Astrocyte (in vitro differentiated cells and primary cell): ENCODE measurements around the gene CD58. TPM values are rescaled to one million over a fixed set of nuclear protein-coding genes. Genes with fewer than 3 reads are reported as not detected.
"Not testable (repeated sequence)": the region's sequence is repeated elsewhere in the genome, so short reads cannot be mapped to it uniquely, and the experiment has no call there.

Experiments
- DNase-seq: peaks from one replicate; pipeline ENCODE4 v3.0.0-alpha.2; 2010; ENCODE audit warnings: low read depth
- FAIRE-seq: peaks from 2 replicates; lab custom pipeline; 2011; peaks lifted over from hg19 to GRCh38; lab: Jason Lieb, UNC
- H2AFZ ChIP-seq: 2 replicates; pipeline ENCODE4 v1.6.0; 2012; ENCODE audit warnings: low read depth, low read length, inconsistent platforms
- H3K27ac ChIP-seq: 2 replicates; pipeline ENCODE4 v1.5.1; 2011; ENCODE audit warnings: low read depth, low read length, inconsistent platforms
- H3K27me3 ChIP-seq: 2 replicates; pipeline ENCODE4 v1.6.0; 2011; ENCODE audit warnings: low read length, inconsistent platforms; ENCODE audit not compliant: insufficient read depth
- H3K36me3 ChIP-seq: 2 replicates; pipeline ENCODE4 v1.5.1; 2011; ENCODE audit warnings: low read length, inconsistent platforms; ENCODE audit not compliant: insufficient read depth
- H3K4me1 ChIP-seq: 2 replicates; pipeline ENCODE4 v1.5.1; 2011; ENCODE audit warnings: low read length, inconsistent platforms; ENCODE audit not compliant: insufficient read depth
- H3K4me2 ChIP-seq: 2 replicates; pipeline ENCODE4 v1.6.0; 2012; ENCODE audit warnings: low read length, inconsistent platforms
- H3K4me3 ChIP-seq: 2 replicates; pipeline ENCODE4 v1.5.1; 2011; ENCODE audit warnings: low read depth, mild to moderate bottlenecking, low read length, inconsistent platforms; ENCODE audit not compliant: insufficient read depth
- H3K79me2 ChIP-seq: 2 replicates; pipeline ENCODE4 v1.6.0; 2012; ENCODE audit warnings: mild to moderate bottlenecking, low read length, inconsistent platforms; ENCODE audit not compliant: insufficient read depth
- H3K9ac ChIP-seq: 2 replicates; pipeline ENCODE4 v1.6.0; 2012; ENCODE audit warnings: mild to moderate bottlenecking, low read length, inconsistent platforms
- H3K9me3 ChIP-seq: 2 replicates; pipeline ENCODE4 v1.5.1; 2012; ENCODE audit warnings: low read depth, mild to moderate bottlenecking, low read length, inconsistent platforms; ENCODE audit not compliant: insufficient read depth
- H4K20me1 ChIP-seq: 2 replicates; pipeline ENCODE4 v1.6.0; 2012; ENCODE audit warnings: low read length, inconsistent platforms; ENCODE audit not compliant: insufficient read depth
- H3K27ac Mint-ChIP-seq: one replicate; pipeline ENCODE4 v1.8.0; 2021; ENCODE audit warnings: mild to moderate bottlenecking, mixed read lengths; ENCODE audit not compliant: unreplicated experiment
- H3K27me3 Mint-ChIP-seq: one replicate; pipeline ENCODE4 v1.8.0; 2021; ENCODE audit warnings: low read depth, mixed read lengths; ENCODE audit not compliant: unreplicated experiment
- H3K36me3 Mint-ChIP-seq: one replicate; pipeline ENCODE4 v1.8.0; 2021; ENCODE audit warnings: low read depth, mixed read lengths; ENCODE audit not compliant: unreplicated experiment
- H3K4me1 Mint-ChIP-seq: one replicate; pipeline ENCODE4 v1.8.0; 2021; ENCODE audit warnings: low read depth, mixed read lengths; ENCODE audit not compliant: unreplicated experiment
- H3K4me3 Mint-ChIP-seq: one replicate; pipeline ENCODE4 v1.8.0; 2021; ENCODE audit warnings: mild to moderate bottlenecking, moderate library complexity, mixed read lengths; ENCODE audit not compliant: unreplicated experiment
- H3K9me3 Mint-ChIP-seq: one replicate; pipeline ENCODE4 v1.8.0; 2021; ENCODE audit warnings: mild to moderate bottlenecking, mixed read lengths; ENCODE audit not compliant: unreplicated experiment
- CTCF ChIP-seq: IDR thresholded peaks from 2 replicates; pipeline ENCODE4 v1.5.1; 2011; ENCODE audit warnings: low read depth, mild to moderate bottlenecking, inconsistent platforms, low read length, moderate library complexity; ENCODE audit not compliant: insufficient read depth
- EZH2 ChIP-seq: IDR thresholded peaks from 2 replicates; pipeline ENCODE4 v1.6.1; 2012; ENCODE audit warnings: mild to moderate bottlenecking, low read length, inconsistent platforms; ENCODE audit not compliant: insufficient read depth
- total RNA-seq: library from RNA; stranded (reverse); gene quantifications from 2 replicates; pipeline ENCODE4 v1.2.1, GENCODE V29; 2021

The CD58 gene
- total RNA-seq, 1 donor from 2014 or later: 13.0 TPM

DNA sequence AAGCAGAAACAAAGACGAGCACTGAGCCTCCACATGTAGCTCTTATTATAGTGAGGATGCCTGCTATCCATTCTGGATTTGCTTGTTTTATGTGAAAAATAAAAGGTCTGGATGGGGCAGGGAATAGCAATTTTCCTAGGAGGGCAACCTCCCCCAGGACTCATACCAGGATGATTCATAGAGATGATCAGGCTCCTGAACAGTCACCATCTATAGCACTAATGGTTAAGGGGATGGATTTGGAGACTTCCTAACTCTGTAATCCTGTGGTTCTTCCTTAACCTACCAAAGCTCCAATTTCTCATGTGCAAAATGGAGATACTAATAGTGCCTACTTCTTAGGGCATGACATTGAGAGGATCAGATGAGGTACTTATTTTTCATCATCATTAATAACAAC lies 34.5 kb upstream of the CD58 start:
- no peaks in the 10 kb centered on the region for H3K9me3 Mint-ChIP-seq
- H3K4me2 ChIP-seq: no peak overlapping the region
- peaks cover 2% of the 10 kb centered on the region for H3K27me3 Mint-ChIP-seq
- H3K27me3 ChIP-seq: no peaks in the 10 kb centered on the region
- no peaks in the 10 kb centered on the region for H3K79me2 ChIP-seq
- no peak overlapping the region for H3K9ac ChIP-seq
- H3K27ac ChIP-seq: no peak overlapping the region
- H3K4me1 ChIP-seq: no peaks in the 10 kb centered on the region
- H3K36me3 ChIP-seq: no peaks in the 10 kb centered on the region
- peaks cover 18% of the 10 kb centered on the region for H3K4me1 Mint-ChIP-seq
- no peaks in the 10 kb centered on the region for H4K20me1 ChIP-seq
- DNase-seq (no peak), FAIRE-seq (no peak)
- H3K9me3 ChIP-seq: no peaks in the 10 kb centered on the region
- H3K36me3 Mint-ChIP-seq: peaks cover 2% of the 10 kb centered on the region
- no peak overlapping the region for H3K27ac Mint-ChIP-seq
- no peak overlapping the region for H2AFZ ChIP-seq
- TF ChIP-seq EZH2 (no peak), CTCF (no peak)
- H3K4me3 ChIP-seq: no peak overlapping the region
- no peak overlapping the region for H3K4me3 Mint-ChIP-seq

DNA sequence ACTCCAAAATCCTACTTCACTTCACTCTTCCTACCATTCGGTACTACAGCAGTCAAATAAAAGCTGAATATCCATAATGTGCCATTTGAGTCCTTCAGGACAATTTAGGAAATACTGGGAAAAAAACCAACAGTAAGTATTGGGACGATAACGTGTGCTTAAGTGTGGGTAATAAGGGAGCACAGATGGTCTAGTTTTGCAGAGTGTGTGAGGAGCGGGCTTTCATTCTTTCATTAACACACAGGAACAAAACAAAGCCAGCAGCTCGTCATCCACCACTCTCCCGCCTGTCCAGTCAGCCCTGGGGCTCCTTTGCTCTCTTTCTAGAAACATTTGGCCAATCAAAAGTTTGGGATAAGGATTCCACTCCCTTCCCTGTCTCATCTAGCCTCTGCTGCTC lies 33.6 kb upstream of the CD58 start:
- not testable (repeated sequence) for H3K36me3 Mint-ChIP-seq, H3K27me3 ChIP-seq, H3K27me3 Mint-ChIP-seq, H3K27ac Mint-ChIP-seq, H3K4me3 Mint-ChIP-seq, DNase-seq, H3K27ac ChIP-seq, H3K36me3 ChIP-seq, H3K4me1 ChIP-seq, H3K9ac ChIP-seq, H3K79me2 ChIP-seq, FAIRE-seq, H3K4me3 ChIP-seq, H4K20me1 ChIP-seq, H2AFZ ChIP-seq, H3K4me2 ChIP-seq, H3K9me3 Mint-ChIP-seq, H3K9me3 ChIP-seq
- H3K4me1 Mint-ChIP-seq: peaks cover 14% of the 10 kb centered on the region

- not testable (repeated sequence) for H3K9me3 Mint-ChIP-seq, FAIRE-seq
Measured at GRCh38 chr1:116603646-116604045, 32.8 kb upstream of the CD58 start.

DNA sequence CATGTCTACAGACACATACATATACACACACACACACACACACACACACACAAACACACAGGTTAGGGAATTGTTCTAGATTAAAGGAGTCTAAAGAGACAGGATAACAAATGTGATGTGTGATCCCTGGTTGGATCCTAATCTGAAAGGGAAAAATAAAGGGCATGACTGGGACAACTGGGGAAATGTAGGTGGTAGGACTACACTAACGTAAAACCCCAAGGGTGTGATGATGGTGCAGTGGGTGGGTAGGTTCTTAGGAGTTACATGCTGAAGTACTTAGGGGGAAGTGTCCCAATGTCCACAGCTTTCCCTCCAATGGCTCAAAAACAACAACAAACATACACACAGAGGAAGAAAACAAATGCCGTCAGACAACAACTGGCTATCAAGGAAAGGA lies 28.5 kb upstream of the CD58 start:
- not testable (repeated sequence) for DNase-seq, FAIRE-seq

More at GRCh38 chr1:116603646-116604045, 32.8 kb upstream of the CD58 start:
- not testable (repeated sequence) for H3K4me2 ChIP-seq, H3K36me3 ChIP-seq, H4K20me1 ChIP-seq, H3K9ac ChIP-seq, H3K36me3 Mint-ChIP-seq, H3K27ac ChIP-seq, DNase-seq, H3K27me3 Mint-ChIP-seq, H2AFZ ChIP-seq, H3K4me3 Mint-ChIP-seq, H3K79me2 ChIP-seq, H3K27me3 ChIP-seq, H3K4me3 ChIP-seq, H3K4me1 ChIP-seq, H3K9me3 ChIP-seq, H3K27ac Mint-ChIP-seq
- H3K4me1 Mint-ChIP-seq: peaks cover 14% of the 10 kb centered on the region

GRCh38 chr1:116598420-116599036 lies 27.7 kb upstream of the CD58 start:
- not testable (repeated sequence) for FAIRE-seq, H3K4me2 ChIP-seq, DNase-seq, H3K27ac Mint-ChIP-seq, H4K20me1 ChIP-seq, H3K79me2 ChIP-seq, H3K9ac ChIP-seq, H3K4me3 Mint-ChIP-seq, H3K27me3 Mint-ChIP-seq, H3K9me3 ChIP-seq, H3K4me1 Mint-ChIP-seq, H2AFZ ChIP-seq, H3K9me3 Mint-ChIP-seq, H3K27me3 ChIP-seq, H3K4me1 ChIP-seq, H3K4me3 ChIP-seq, H3K27ac ChIP-seq, H3K36me3 Mint-ChIP-seq, H3K36me3 ChIP-seq

More for the DNA sequence above, 28.5 kb upstream of the CD58 start:
- H3K4me1 Mint-ChIP-seq, H3K36me3 ChIP-seq, H3K9me3 Mint-ChIP-seq, H3K27me3 ChIP-seq, H3K4me3 Mint-ChIP-seq, H4K20me1 ChIP-seq, H3K27ac ChIP-seq, H2AFZ ChIP-seq, H3K4me3 ChIP-seq, H3K27me3 Mint-ChIP-seq, H3K9me3 ChIP-seq, H3K79me2 ChIP-seq, H3K36me3 Mint-ChIP-seq, H3K4me2 ChIP-seq, H3K9ac ChIP-seq, H3K4me1 ChIP-seq, H3K27ac Mint-ChIP-seq: not testable (repeated sequence)
